ENCODE measurements around the gene ZNF554. TPM values are rescaled to one million over a fixed set of nuclear protein-coding genes. Genes with fewer than 3 reads are reported as not detected.
A peak's percentile ranks its signal among the peaks of the same experiment; 100 is the strongest.

Gene ZNF554
- total RNA-seq, 2 donors from 2014 or later: 8.4 to 9.2 TPM

- Histone ChIP-seq H3K27me3 (ENCODE audit: control insufficient read depth, insufficient read depth, low read length, poor library complexity, severe bottlenecking) (no peaks in the 10 kb centered on the region), H3K36me3 (ENCODE audit: control insufficient read depth, insufficient read depth, low read length) (peaks cover 63% of the 10 kb centered on the region)
- no peaks in the 10 kb centered on the region for H3K4me1 Mint-ChIP-seq
These were observed 32.9 kb downstream of the ZNF554 start for GRCh38 chr19:2852598-2852997.

GRCh38 chr19:2853015-2853606 lies 33.4 kb downstream of the ZNF554 start:
- peaks cover 63% of the 10 kb centered on the region for H3K36me3 ChIP-seq (ENCODE audit: control insufficient read depth, insufficient read depth, low read length)
- H3K9ac ChIP-seq (ENCODE audit: extremely low read depth, low read length, poor library complexity, severe bottlenecking): no peak overlapping the region
- H3K4me3 ChIP-seq (ENCODE audit: low read length): peak overlapping the region; percentile 78
- H3K27ac ChIP-seq (ENCODE audit: low read depth, low read length): no peak overlapping the region
- H3K27ac Mint-ChIP-seq: no peak overlapping the region
- DNase-seq: no peak
- H3K4me1 Mint-ChIP-seq: no peaks in the 10 kb centered on the region
- H3K9me3 Mint-ChIP-seq: peaks cover 98% of the 10 kb centered on the region
- H3K4me3 Mint-ChIP-seq: no peak overlapping the region
- no peaks in the 10 kb centered on the region for H3K27me3 Mint-ChIP-seq (ENCODE audit: insufficient read depth)
- peaks cover 78% of the 10 kb centered on the region for H3K36me3 Mint-ChIP-seq (ENCODE audit: low read depth)
- no peaks in the 10 kb centered on the region for H3K4me1 ChIP-seq (ENCODE audit: control insufficient read depth, insufficient read depth, low read length)
- no peaks in the 10 kb centered on the region for H3K27me3 ChIP-seq (ENCODE audit: control insufficient read depth, insufficient read depth, low read length, poor library complexity, severe bottlenecking)
- WGBS, 2 experiments (ENCODE audit: insufficient coverage in 1 of 2, insufficient read length in 1 of 2): 96 to 98% methylated on average over 11 of the region's 11 CpGs
- TF ChIP-seq CTCF (conservative IDR thresholded peaks at IDR 0.05): no peak
- peaks cover 96% of the 10 kb centered on the region for H3K9me3 ChIP-seq (ENCODE audit: control insufficient read depth, low read length)

More at GRCh38 chr19:2852598-2852997, 32.9 kb downstream of the ZNF554 start:
- no peak overlapping the region for H3K9ac ChIP-seq (ENCODE audit: extremely low read depth, low read length, poor library complexity, severe bottlenecking)
- H3K4me1 ChIP-seq (ENCODE audit: control insufficient read depth, insufficient read depth, low read length): no peaks in the 10 kb centered on the region
- peaks cover 98% of the 10 kb centered on the region for H3K9me3 Mint-ChIP-seq
- peak overlapping the region; percentile 78 for H3K4me3 ChIP-seq (ENCODE audit: low read length)
- no peak overlapping the region for H3K4me3 Mint-ChIP-seq
- 97 to 99% methylated on average over 6 to 10 of the region's 10 CpGs for WGBS, 2 experiments (ENCODE audit: insufficient coverage in 1 of 2, insufficient read length in 1 of 2)
- no peak overlapping the region for H3K27ac ChIP-seq (ENCODE audit: low read depth, low read length)
- no peak for DNase-seq
- H3K9me3 ChIP-seq (ENCODE audit: control insufficient read depth, low read length): peaks cover 96% of the 10 kb centered on the region
- peaks cover 80% of the 10 kb centered on the region for H3K36me3 Mint-ChIP-seq (ENCODE audit: low read depth)
- H3K27me3 Mint-ChIP-seq (ENCODE audit: insufficient read depth): no peaks in the 10 kb centered on the region
- no peak for TF ChIP-seq CTCF (conservative IDR thresholded peaks at IDR 0.05)
- no peak overlapping the region for H3K27ac Mint-ChIP-seq

GRCh38 chr19:2854849-2855248 lies 35.2 kb downstream of the ZNF554 start:
- peaks cover 100% of the 10 kb centered on the region for H3K9me3 Mint-ChIP-seq
- 79 to 100% methylated on average over 1 to 3 of the region's 3 CpGs for WGBS, 2 experiments (ENCODE audit: insufficient coverage in 1 of 2, insufficient read length in 1 of 2)
- Histone ChIP-seq H3K9ac (ENCODE audit: extremely low read depth, low read length, poor library complexity, severe bottlenecking) (no peak overlapping the region), H3K4me1 (ENCODE audit: control insufficient read depth, insufficient read depth, low read length) (no peaks in the 10 kb centered on the region), H3K27ac (ENCODE audit: low read depth, low read length) (no peak overlapping the region), H3K9me3 (ENCODE audit: control insufficient read depth, low read length) (peaks cover 94% of the 10 kb centered on the region), H3K4me3 (ENCODE audit: low read length) (peak overlapping the region; percentile 78), H3K36me3 (ENCODE audit: control insufficient read depth, insufficient read depth, low read length) (peaks cover 59% of the 10 kb centered on the region), H3K27me3 (ENCODE audit: control insufficient read depth, insufficient read depth, low read length, poor library complexity, severe bottlenecking) (no peaks in the 10 kb centered on the region)
- H3K27me3 Mint-ChIP-seq (ENCODE audit: insufficient read depth): peaks cover 3% of the 10 kb centered on the region
- H3K27ac Mint-ChIP-seq: no peak overlapping the region
- no peak for TF ChIP-seq CTCF (conservative IDR thresholded peaks at IDR 0.05)
- no peak overlapping the region for H3K4me3 Mint-ChIP-seq
- peaks cover 71% of the 10 kb centered on the region for H3K36me3 Mint-ChIP-seq (ENCODE audit: low read depth)
- no peaks in the 10 kb centered on the region for H3K4me1 Mint-ChIP-seq
- no peak for DNase-seq

All from endodermal cell (in vitro differentiated cells).